ENCODE results near the gene ZNF546.
"Not testable (repeated sequence)": the region's sequence is repeated elsewhere in the genome, so short reads cannot be mapped to it uniquely, and the experiment has no call there.

ZNF546 gene

GRCh38 chr19:39986643-39987042 is 10.2 kb upstream of the ZNF546 start:
- DNase-seq (ENCODE audit: low read depth) = no peak

- no peak for DNase-seq (ENCODE audit: low read depth)
Observed at GRCh38 chr19:39987167-39987566, 9.7 kb upstream of the ZNF546 start.

- DNase-seq (ENCODE audit: low read depth) = no peak
Observed at GRCh38 chr19:39987596-39987995, 9.3 kb upstream of the ZNF546 start.

- DNase-seq (ENCODE audit: low read depth) = no peak
Observed at GRCh38 chr19:39993605-39994004, 3.3 kb upstream of the ZNF546 start.

GRCh38 chr19:39994361-39994760 is 2.5 kb upstream of the ZNF546 start:
- DNase-seq (ENCODE audit: low read depth) = no peak

- DNase-seq (ENCODE audit: low read depth) = no peak
Observed at GRCh38 chr19:39995794-39996193, 1.1 kb upstream of the ZNF546 start.

- DNase-seq (ENCODE audit: low read depth) = no peak
Observed at GRCh38 chr19:39996218-39996810, 546 bp upstream of the ZNF546 start.

- DNase-seq (ENCODE audit: low read depth) = no peak
Observed at GRCh38 chr19:39997638-39998216, 867 bp downstream of the ZNF546 start.

GRCh38 chr19:39998501-39998900 is 1.6 kb downstream of the ZNF546 start:
- no peak for DNase-seq (ENCODE audit: low read depth)

GRCh38 chr19:40005691-40006272 is 8.9 kb downstream of the ZNF546 start:
- DNase-seq (ENCODE audit: low read depth) = no peak

- DNase-seq (ENCODE audit: low read depth) = no peak
Observed at GRCh38 chr19:40006273-40006691, 9.4 kb downstream of the ZNF546 start.

GRCh38 chr19:40009674-40010073 is 12.8 kb downstream of the ZNF546 start:
- DNase-seq (ENCODE audit: low read depth) = no peak

GRCh38 chr19:40013991-40014390 is 17.1 kb downstream of the ZNF546 start:
- DNase-seq (ENCODE audit: low read depth) = no peak

- no peak for DNase-seq (ENCODE audit: low read depth)
Observed at GRCh38 chr19:40023969-40024368, 27.1 kb downstream of the ZNF546 start.

- no peak for DNase-seq (ENCODE audit: low read depth)
Observed at GRCh38 chr19:40025938-40026596, 29.2 kb downstream of the ZNF546 start.

GRCh38 chr19:40026597-40026970 is 29.7 kb downstream of the ZNF546 start:
- DNase-seq (ENCODE audit: low read depth) = no peak

GRCh38 chr19:40033989-40034560 is 37.2 kb downstream of the ZNF546 start:
- no peak for DNase-seq (ENCODE audit: low read depth)

- no peak for DNase-seq (ENCODE audit: low read depth)
Observed at GRCh38 chr19:40035996-40036395, 39.1 kb downstream of the ZNF546 start.

GRCh38 chr19:40038047-40038446 is 41.2 kb downstream of the ZNF546 start:
- not testable (repeated sequence) for DNase-seq (ENCODE audit: low read depth)

GRCh38 chr19:40041718-40042117 is 44.9 kb downstream of the ZNF546 start:
- not testable (repeated sequence) for DNase-seq (ENCODE audit: low read depth)

- DNase-seq (ENCODE audit: low read depth) = no peak
Observed at GRCh38 chr19:40053491-40053890, 56.6 kb downstream of the ZNF546 start.

GRCh38 chr19:40054632-40055031 is 57.8 kb downstream of the ZNF546 start:
- DNase-seq (ENCODE audit: low read depth) = no peak

GRCh38 chr19:40055049-40055448 is 58.2 kb downstream of the ZNF546 start:
- no peak for DNase-seq (ENCODE audit: low read depth)
